ENCODE data around the gene S100A9. TPM values are rescaled to one million over a fixed set of nuclear protein-coding genes. Genes with fewer than 3 reads are reported as not detected.
A peak's percentile ranks its signal among the peaks of the same experiment; 100 is the strongest.

The S100A9 gene
- total and polyA plus RNA-seq, 2 experiments from 2014 or later = not detected

DNA sequence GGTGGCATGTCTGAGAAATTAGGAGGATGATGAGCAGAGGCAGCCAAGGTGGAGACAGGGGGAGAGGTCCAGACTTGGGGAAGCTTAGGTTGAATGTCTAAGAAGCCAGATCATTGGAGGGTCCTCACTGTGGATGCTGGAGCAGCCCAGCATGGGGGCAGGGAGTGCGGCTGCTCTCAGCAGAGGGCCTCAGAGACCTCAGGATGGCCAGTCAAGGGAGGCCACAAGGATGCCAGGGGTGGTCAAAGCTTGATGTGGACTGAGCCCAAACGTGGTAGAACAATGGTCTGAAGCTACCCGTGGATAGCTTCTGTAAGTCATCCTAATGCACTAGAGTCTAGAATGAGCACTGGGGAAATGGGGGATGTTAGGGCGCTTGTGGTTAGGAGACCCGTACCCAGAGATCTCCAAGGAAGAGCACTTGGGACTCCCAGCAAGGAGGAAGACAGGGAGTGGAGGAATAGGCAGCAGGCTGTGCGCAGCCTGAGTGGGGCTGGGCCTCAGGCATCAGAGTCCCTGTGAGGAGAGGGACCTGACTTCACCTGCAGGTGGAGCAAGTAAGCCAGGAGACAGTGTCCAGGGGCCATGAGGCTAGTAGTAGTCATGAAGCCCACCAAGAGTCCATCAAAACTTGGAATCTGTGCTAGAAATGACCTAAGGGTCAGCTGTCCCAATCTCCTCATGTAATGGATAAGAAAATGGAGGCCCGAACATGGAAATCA lies 4.3 kb upstream of the S100A9 start:
- H3K9me2 ChIP-seq (ENCODE audit: insufficient read depth) = no peaks in the 10 kb centered on the region
- no peak overlapping the region for H3K4me2 ChIP-seq
- no peaks in the 10 kb centered on the region for H3K36me3 Mint-ChIP-seq (ENCODE audit: low read depth)
- no peak overlapping the region for H3K27ac Mint-ChIP-seq
- peak; percentile 83 for ATAC-seq
- no peak overlapping the region for H3K27ac ChIP-seq (ENCODE audit: low read depth)
- no peaks in the 10 kb centered on the region for H3K9me3 Mint-ChIP-seq
- H3K27me3 Mint-ChIP-seq (ENCODE audit: insufficient read depth, low read depth, poor library complexity) = peaks cover 8% of the 10 kb centered on the region
- H3K4me3 ChIP-seq = no peak overlapping the region
- H4K20me1 ChIP-seq (replicated peaks; ENCODE audit: insufficient read depth) = no peaks in the 10 kb centered on the region
- no peak for TF ChIP-seq EZH2 (IDR thresholded peaks at IDR 0.05; ENCODE audit: low read depth, unreplicated experiment)
- TF ChIP-seq, protein P1, sequence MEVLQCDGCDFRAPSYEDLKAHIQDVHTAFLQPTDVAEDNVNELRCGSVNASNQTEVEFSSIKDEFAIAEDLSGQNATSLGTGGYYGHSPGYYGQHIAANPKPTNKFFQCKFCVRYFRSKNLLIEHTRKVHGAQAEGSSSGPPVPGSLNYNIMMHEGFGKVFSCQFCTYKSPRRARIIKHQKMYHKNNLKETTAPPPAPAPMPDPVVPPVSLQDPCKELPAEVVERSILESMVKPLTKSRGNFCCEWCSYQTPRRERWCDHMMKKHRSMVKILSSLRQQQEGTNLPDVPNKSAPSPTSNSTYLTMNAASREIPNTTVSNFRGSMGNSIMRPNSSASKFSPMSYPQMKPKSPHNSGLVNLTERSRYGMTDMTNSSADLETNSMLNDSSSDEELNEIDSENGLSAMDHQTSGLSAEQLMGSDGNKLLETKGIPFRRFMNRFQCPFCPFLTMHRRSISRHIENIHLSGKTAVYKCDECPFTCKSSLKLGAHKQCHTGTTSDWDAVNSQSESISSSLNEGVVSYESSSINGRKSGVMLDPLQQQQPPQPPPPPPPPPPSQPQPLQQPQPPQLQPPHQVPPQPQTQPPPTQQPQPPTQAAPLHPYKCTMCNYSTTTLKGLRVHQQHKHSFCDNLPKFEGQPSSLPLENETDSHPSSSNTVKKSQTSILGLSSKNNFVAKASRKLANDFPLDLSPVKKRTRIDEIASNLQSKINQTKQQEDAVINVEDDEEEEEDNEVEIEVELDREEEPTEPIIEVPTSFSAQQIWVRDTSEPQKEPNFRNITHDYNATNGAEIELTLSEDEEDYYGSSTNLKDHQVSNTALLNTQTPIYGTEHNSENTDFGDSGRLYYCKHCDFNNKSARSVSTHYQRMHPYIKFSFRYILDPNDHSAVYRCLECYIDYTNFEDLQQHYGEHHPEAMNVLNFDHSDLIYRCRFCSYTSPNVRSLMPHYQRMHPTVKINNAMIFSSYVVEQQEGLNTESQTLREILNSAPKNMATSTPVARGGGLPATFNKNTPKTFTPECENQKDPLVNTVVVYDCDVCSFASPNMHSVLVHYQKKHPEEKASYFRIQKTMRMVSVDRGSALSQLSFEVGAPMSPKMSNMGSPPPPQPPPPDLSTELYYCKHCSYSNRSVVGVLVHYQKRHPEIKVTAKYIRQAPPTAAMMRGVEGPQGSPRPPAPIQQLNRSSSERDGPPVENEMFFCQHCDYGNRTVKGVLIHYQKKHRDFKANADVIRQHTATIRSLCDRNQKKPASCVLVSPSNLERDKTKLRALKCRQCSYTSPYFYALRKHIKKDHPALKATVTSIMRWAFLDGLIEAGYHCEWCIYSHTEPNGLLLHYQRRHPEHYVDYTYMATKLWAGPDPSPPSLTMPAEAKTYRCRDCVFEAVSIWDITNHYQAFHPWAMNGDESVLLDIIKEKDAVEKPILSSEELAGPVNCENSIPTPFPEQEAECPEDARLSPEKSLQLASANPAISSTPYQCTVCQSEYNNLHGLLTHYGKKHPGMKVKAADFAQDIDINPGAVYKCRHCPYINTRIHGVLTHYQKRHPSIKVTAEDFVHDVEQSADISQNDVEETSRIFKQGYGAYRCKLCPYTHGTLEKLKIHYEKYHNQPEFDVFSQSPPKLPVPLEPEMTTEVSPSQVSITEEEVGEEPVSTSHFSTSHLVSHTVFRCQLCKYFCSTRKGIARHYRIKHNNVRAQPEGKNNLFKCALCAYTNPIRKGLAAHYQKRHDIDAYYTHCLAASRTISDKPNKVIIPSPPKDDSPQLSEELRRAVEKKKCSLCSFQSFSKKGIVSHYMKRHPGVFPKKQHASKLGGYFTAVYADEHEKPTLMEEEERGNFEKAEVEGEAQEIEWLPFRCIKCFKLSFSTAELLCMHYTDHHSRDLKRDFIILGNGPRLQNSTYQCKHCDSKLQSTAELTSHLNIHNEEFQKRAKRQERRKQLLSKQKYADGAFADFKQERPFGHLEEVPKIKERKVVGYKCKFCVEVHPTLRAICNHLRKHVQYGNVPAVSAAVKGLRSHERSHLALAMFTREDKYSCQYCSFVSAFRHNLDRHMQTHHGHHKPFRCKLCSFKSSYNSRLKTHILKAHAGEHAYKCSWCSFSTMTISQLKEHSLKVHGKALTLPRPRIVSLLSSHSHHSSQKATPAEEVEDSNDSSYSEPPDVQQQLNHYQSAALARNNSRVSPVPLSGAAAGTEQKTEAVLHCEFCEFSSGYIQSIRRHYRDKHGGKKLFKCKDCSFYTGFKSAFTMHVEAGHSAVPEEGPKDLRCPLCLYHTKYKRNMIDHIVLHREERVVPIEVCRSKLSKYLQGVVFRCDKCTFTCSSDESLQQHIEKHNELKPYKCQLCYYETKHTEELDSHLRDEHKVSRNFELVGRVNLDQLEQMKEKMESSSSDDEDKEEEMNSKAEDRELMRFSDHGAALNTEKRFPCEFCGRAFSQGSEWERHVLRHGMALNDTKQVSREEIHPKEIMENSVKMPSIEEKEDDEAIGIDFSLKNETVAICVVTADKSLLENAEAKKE (CRISPR knock-in tag; IDR thresholded peaks at IDR 0.05) = no peak
- TF ChIP-seq CREB1 (CRISPR knock-in tag; IDR thresholded peaks at IDR 0.05; ENCODE audit: low read depth) = no peak
- no peak for TF ChIP-seq NANOG (IDR thresholded peaks at IDR 0.05; ENCODE audit: borderline replicate concordance)
- no peak for TF ChIP-seq ZNF331 (CRISPR knock-in tag; IDR thresholded peaks at IDR 0.05; ENCODE audit: low read depth)
- no peak for TF ChIP-seq JUNB (IDR thresholded peaks at IDR 0.05; ENCODE audit: unreplicated experiment)
- TF ChIP-seq STAT1 (IDR thresholded peaks at IDR 0.05; ENCODE audit: unreplicated experiment) = no peak
- TF ChIP-seq ZNF114 (CRISPR knock-in tag; IDR thresholded peaks at IDR 0.05) = no peak
- TF ChIP-seq, protein P2, sequence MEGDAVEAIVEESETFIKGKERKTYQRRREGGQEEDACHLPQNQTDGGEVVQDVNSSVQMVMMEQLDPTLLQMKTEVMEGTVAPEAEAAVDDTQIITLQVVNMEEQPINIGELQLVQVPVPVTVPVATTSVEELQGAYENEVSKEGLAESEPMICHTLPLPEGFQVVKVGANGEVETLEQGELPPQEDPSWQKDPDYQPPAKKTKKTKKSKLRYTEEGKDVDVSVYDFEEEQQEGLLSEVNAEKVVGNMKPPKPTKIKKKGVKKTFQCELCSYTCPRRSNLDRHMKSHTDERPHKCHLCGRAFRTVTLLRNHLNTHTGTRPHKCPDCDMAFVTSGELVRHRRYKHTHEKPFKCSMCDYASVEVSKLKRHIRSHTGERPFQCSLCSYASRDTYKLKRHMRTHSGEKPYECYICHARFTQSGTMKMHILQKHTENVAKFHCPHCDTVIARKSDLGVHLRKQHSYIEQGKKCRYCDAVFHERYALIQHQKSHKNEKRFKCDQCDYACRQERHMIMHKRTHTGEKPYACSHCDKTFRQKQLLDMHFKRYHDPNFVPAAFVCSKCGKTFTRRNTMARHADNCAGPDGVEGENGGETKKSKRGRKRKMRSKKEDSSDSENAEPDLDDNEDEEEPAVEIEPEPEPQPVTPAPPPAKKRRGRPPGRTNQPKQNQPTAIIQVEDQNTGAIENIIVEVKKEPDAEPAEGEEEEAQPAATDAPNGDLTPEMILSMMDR (conservative IDR thresholded peaks at IDR 0.05; ENCODE audit: low read depth in 2 of 2) = peak; percentile 54 to 81
- H3K4me1 Mint-ChIP-seq = peaks cover 8% of the 10 kb centered on the region; the same call in 1 of the 3 replicates
- no peaks in the 10 kb centered on the region for H3K27me3 ChIP-seq (ENCODE audit: insufficient read depth)
- H3K4me3 Mint-ChIP-seq = no peak overlapping the region
- no peaks in the 10 kb centered on the region for H3K79me2 ChIP-seq (replicated peaks; ENCODE audit: insufficient read depth)
- no peaks in the 10 kb centered on the region for H3F3A ChIP-seq (replicated peaks; ENCODE audit: low read depth)
- peak overlapping the region; percentile 66; the same call in 1 of the 2 replicates for H2AFZ ChIP-seq
- H3K4me1 ChIP-seq (ENCODE audit: insufficient read depth) = no peaks in the 10 kb centered on the region
- no peaks in the 10 kb centered on the region for H3K36me3 ChIP-seq (ENCODE audit: insufficient read depth)
- peak; percentile 68 for DNase-seq (ENCODE audit: low spot score)
